Inflammatory macrophage treated with lipopolysaccharide for 1 hour (primary cell): ENCODE data around the gene PDPK1.
A peak's percentile ranks its signal among the peaks of the same experiment; 100 is the strongest.

Experiments
- DNase-seq, 2 donors: peaks; one replicate each; pipeline ENCODE4 v3.0.0-alpha.2; 2020 to 2022

PDPK1 gene

DNA sequence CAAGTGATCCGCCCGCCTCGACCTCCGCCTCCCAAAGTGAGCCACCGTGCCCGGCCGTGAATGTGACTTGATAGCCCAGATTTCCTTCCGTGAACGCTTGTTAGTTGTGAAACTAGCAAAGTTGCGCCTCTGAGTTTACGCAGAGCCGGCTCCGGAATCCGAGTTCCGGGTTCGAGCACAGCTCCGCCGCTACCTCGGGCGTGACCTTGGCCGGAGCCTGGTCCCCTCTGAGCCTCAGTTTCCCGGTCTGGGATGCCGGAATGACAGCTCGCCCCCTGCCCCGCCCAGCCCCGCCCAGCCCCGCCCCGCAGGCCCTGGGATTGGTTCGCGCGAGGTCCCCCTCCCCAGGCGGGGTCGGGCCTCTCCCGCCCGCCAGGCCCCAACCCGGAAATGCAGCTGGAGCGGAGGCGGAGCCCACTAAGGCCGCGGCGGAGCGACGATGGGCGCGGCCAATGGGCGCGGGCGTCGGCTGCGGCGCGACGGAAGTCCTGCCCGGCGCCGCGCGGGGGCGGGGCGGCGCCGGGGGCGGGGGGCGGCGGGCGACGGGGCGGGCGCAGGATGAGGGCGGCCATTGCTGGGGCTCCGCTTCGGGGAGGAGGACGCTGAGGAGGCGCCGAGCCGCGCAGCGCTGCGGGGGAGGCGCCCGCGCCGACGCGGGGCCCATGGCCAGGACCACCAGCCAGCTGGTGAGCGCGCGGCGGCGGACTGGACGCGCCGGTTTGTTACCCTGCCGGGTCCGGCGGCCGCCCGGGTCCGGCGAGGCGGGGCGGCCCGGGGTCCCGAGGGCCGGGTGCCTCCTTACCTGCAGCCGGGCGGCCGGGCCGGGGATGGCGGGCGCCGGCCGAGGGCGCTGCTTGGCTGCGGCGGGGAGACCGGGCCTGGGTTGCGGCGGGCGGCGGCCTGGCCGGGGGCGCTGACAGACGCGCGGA is at the start of gene PDPK1:
Gene PDPK1 (plus strand): TSS at position 571 of the 929 bp plus-strand sequence. CDS start 92 bp downstream, at position 663.
- DNase-seq, result peak; percentile 96

DNA sequence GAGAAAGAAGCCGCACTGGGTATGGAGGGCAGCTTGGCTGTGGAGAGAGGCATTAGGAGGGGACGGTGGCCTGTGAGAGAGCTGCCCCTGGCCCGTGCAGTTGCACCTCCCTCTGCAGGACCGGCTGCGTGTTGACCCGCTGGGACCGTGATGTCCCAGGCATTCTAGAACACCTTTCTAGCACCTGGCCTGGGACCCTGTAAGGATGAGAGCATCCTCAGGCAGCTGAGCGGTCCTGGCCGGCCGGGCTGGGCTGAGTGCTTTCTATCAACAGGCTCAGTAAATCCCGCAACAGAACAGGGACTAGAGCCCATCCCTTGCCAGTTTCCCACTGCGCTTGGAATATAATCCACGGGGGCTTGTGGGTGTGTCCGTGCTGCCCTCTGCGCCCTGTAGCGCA is 48.2 kb upstream of the PDPK1 start:
- no peak for DNase-seq

DNA sequence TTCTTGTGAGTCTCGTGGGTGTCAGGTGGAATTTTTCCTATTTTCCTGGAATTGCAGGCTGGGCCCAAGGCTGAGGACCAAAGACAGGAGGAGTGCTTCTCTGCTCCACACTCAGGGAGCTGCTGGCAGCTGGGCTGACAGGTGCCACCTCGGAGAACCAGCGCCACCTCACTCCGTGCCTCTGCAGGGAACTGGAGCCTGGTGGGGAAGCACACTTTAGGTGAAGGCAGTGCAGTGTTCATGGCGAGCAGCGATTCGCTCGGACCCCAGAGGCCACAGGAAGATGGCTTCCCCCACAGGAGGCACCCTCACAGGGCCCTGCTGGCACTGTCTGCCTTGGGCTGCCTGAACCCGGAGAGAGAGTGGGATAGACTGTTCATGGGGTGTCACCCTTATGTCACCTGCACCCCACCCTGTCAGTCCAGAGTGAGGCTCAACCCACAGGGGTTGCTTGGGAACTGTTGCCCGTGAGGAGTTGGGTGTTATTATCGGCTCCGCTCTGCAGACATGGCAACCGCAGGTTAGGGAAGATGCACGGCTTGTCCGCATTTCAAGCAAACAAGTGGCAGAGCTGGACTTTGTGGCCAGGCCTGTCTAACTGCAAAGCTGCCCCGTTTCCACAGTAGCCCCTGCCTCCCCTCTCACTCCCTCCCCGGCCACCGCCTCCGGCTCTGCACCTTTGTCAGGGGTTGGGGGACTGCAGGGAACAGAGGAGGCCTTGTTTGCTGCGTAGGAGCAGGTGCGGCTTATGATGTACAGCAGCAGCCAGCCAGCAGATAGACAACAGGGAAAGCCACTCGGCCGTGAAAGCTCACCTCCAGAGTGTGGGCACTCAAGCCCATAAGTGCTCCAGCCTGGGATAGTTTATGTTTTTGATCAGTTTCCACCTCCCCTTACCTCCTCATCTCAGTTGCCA is 47.4 kb upstream of the PDPK1 start:
- DNase-seq, result no peak

DNA sequence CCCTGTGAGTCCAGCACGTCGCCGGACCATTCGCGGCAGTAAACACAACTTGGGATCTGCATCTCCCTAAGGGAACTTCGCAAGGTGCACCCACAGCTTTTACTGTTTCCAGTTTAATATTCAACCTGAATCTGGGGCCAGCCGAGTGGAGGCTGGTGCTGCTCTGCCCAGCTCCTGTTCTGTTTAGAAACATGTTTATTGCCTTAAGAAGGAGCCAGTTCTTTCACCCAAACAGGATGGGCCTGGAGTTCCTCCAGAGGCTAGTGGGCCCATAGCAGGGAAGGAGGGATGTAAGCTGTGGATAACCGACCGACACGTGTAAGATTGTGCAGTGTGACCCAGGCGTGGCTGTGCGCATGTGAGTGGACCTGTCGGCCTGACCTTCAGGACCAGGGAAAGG is 45.5 kb upstream of the PDPK1 start:
- DNase-seq, result no peak

DNA sequence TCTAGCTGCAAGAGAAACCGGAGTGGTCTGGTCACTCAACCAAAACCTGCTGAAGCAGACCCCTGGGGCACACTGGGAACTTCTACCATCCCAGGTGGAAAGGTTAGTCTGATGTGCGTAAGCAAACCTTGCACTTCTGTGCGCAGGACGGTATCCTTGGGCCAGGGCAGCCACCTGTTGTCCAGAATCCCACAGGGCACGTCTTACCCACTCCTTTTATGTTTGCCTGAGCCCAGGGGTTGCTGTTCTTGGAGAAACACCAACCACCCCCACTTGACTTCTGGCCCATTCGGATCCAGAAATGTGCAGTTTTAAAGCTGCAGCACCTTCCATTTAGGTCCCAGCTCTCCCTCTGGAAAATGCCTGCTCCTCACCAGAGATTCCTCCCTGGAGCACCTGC is 44.2 kb upstream of the PDPK1 start:
- no peak for DNase-seq

DNA sequence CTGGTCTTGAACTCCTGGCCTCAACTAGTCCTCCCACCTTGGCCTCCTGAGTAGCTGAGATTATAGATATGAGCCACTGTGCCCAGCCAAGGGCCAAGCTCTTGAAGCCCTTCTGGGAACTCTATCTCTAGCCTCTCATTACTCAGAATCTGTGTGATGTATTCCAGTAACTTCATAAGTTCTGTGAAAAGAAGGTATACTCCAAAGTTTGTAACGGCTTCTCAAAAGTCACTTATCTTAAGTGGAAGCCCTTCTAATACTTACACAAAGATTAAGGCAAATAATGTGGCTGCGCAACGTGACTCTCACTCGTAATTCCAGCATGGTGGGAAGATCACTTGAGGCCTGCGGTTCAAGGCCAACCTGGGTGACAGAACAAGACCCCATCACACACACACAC is 43.2 kb upstream of the PDPK1 start:
- no peak for DNase-seq

DNA sequence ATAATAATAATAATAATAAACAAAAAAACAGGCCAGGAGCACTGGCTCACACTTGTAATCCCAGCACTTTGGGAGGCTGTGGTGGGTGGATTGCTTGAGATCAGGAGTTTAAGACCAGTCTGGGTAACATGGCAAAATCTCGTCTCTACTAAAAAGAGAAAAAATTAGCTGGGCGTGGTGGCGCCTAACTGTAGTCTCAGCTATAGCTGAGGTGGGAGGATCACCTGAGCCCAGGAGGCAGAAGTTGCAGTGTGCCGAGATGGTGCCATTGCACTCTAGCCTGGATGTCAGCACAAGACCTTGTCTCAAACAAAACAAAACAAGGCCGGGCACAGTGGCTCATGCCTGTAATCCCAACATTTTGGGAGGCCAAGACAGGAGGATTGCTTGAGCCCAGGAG is 42.8 kb upstream of the PDPK1 start:
- no peak for DNase-seq

DNA sequence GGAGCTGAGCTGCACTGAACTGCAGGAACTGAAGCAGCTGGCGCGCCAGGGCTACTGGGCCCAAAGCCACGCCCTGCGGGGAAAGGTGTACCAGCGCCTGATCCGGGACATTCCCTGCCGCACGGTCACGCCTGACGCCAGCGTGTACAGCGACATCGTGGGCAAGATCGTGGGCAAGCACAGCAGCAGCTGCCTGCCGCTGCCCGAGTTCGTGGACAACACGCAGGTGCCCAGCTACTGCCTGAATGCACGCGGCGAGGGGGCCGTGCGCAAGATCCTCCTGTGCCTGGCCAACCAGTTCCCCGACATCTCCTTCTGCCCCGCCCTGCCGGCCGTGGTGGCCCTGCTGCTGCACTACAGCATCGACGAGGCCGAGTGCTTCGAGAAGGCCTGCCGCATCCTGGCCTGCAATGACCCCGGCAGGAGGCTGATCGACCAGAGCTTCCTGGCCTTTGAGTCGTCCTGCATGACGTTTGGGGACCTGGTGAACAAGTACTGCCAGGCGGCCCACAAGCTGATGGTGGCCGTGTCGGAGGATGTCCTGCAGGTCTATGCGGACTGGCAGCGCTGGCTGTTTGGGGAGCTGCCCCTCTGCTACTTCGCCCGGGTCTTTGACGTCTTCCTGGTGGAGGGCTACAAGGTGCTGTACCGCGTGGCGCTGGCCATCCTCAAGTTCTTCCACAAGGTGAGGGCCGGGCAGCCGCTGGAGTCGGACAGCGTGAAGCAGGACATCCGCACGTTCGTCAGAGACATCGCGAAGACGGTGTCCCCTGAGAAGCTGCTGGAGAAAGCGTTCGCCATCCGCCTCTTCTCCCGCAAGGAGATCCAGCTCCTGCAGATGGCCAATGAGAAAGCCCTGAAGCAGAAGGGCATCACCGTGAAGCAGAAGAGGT is 41.4 kb upstream of the PDPK1 start:
- DNase-seq, result no peak

DNA sequence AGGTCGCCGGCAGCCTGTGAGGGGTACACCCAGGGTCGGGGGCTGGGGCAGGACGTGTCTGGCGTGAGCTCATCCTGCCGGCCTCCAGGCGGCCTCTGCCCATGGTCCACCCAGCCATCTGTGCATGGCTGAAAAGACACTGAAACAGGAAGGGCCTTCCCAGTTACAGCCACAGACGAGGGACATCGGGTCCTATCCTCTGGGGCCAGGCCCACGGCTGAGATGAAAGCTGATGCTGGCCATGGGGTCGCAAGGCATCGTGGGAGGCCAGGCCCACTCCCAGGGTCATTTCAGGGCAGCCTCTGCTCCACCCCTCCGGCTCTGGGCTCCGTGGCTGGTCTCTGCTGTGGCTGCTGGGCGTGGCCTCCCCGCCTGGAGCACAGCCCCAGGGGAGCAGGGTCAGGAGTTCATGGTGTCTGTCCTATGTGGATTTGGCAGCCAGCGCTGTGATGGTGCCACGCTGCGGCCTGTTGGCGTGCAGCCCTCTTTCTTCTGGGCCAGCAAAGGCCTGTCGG is 40.6 kb upstream of the PDPK1 start:
- DNase-seq, result no peak

DNA sequence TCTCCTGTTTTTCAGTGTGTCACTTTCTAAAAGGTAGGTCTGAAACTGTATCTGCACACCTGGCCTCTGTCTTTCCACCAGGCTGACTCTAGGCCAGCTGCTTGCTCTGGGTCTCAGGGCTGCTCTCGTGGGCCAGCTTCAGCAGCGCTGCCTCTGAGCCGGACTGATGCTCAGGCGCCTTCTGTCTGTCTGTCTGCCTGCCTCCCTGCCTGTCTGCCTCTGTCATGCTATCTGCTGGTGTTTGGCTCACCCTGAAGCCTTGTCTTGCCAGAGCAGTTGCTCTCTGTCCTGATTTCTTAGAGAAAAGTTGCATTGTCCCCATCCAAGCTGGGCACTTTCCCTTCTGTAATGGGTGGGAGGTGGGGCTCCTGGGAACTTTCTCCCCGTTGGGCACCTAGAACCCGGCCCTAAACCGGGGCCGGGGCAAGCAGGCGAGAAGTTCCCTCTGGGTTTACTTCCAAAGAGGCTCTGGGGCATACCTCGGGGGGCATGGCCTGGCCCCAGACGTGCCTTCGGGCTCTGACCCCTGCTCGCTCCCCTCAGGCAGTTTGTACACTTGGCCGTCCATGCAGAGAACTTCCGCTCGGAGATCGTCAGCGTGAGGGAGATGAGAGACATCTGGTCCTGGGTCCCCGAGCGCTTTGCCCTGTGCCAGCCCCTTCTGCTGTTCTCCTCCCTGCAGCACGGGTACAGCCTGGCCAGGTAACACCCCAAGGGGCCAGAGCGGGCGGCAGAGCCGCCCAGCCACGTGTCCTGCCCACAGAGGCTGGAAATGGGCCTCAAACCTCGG is 39.9 kb upstream of the PDPK1 start:
- DNase-seq, result no peak

DNA sequence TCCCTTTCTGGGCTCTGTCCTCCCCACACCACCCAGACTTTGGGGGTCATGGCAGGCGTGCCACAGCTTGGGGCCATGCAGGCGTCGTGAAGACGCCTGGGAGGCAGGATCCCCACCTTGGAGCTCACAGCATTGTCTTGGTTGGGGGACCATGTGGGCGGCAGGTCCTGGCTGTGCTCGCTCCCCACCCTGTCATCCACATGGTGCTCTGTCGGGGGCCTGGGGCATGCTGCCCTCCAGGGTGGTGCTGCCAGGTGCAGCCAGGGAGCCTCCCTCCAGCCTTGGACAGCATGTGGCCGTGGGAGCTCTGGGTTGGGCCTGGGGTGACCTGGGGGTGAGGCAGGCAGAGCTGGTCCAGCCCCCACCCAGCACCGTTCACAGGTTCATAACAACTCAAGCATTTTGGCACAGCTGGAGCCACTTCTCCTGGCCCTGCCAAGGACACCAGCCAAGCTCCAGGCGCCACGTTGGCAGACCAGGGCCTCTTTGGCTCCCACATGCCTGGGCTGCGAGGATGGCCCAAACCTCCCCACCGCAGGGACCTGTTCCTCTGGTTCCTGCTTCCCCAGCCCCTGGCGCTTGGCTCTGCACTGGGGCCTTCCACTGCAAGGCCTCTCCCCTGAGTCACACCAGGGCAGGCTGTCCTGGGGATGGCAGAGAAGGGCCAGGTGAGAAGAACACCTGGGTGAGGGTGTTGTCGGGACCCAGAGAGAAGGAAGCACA is 39.1 kb upstream of the PDPK1 start:
- DNase-seq, result no peak

DNA sequence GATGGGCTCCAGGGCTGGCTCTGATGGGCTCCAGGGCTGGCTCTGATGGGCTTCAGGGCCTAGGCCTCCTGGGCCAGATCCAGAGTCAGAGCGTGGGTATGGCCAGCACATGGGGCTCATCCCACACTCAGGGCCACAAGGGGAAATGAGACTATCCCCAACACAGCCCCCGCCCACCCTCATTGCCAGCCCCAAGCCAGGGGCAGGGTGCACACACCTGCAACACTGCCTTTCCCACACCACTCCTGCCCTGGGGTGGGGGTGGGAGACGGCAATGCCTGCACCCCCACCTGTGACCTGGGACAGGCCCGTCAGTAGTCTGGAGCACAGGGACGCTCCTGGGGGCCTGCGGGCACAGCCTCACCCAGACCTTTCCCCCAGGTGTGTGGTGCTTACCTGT is 38.4 kb upstream of the PDPK1 start:
- no peak for DNase-seq

DNA sequence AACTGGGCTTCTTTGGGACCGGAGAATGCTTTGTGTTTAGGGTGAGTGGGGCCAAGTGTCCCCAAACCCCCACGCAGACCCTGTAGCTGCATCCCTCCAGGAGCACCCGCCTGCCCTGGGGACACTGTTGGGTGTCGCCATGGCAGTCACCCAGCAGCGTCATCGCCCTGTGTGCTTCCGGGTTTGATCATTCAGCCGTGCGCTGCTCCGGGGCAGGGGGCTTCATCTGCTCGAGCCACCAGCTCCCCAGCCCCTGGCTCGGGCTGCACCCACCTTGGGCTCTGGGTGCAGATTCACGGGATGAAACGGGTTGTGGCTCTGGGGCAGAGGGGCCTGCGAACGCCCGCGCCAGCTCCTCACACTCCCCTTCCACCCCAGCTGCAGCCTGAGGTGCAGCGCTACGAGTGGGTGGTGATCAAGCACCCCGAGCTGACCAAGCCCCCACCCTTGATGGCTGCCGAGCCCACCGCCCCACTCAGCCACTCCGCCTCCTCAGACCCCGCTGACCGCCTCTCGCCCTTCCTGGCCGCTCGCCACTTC is 37.9 kb upstream of the PDPK1 start:
- DNase-seq, result no peak

DNA sequence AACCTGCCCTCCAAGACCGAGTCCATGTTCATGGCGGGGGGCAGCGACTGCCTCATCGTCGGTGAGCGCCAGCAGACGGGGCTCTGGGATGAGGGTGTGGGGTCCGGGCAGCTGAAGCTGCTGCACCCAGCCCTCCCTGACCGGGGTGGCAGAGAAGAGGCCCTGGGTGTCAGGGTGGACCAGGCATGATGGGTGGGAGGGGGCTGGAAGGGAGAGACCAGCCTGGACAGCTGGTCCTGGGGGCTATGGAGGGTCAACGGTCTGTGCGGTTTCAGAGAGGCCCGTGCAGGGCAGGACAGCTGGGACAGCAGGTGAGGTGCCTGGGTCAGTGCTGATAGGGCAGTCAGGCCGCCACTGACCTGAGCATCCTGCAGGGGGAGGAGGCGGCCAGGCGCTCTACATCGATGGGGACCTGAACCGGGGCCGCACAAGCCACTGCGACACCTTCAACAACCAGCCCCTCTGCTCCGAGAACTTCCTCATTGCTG is 37.3 kb upstream of the PDPK1 start:
- no peak for DNase-seq

DNA sequence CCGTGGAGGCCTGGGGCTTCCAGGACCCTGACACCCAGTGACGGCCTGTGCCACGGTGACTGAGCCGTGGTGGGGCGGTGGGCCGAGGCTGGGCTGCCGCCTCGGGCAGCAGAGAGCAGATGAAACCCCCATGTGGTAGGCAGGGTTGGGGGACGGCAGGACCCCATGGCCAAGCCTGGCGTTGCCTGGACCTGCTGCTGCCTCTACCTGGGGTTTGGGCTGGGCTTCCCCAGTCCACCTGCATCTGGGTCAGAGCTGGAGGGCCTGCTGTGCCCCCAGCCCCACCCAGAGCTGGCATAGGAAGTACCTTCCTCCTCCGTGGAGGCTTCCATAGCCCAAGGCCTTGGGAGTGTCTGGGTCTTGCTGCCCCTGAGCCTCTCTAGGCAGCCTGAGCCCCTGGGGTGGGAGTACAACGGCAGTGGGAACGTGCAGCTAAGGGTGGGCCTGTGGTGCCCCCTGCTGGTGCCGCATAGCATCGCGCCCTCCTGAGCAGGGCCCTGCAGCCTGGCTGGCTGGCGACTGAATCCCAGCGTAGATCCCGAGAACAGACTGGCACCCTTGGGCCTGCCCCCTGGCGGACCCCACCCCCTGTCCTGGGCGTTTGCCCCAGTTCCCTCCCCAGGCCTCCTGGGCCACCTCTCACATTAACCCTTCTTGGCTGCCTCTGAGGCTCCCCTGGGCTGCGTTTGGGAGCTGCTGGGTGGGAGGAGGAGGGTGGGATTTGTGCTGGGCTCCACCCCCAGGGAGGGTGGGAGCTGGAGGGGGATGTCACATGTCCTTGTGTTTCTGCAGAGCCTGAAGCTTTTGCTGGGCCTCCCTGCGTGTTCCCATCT is 36.7 kb upstream of the PDPK1 start:
- DNase-seq, result peak; percentile 66 to 92

DNA sequence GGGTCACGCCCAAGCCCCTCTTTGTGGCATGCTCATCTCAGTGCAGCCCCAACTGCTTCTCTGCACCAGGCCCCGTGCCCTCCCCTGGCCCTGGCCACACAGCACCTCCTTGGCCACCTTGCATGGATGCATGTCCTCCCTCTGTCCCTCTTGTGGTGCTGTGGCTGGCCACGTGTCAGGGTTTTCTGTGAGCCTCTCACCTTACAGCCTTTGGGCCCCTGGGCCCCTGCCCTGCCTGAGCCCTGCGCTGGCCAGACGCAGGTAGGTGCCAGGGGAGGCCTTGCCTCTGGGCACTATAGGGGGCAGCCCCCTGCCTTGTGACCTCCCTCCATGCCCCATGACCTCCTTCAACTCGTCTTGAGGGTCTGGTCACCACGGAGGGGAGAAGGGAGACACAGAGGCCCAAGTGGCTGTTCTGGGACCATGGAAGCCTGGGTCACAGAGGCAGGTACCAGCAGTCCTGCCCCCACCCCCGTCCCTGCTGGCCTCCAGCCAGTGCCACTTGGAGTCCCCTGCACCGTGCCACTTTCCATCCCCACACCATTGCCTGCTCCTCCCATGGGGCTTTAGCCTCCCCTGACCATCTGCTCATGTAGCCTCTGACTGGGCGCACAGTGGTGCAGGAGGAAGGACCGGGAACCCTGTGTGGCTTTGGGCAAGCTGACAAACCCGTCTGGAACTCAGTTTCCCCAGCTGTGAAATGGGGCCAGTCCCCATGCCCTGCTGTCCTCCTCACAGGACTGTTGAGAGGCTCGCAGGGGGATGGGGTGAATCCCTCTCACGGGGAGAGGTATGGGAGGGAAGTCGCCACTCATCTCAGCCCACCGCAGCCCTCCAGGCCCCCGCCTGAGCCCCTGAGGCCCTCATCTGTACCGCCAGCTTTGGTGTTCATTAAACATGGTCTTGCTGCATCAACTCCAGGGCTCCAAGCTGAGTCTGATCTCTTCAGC is 35.6 kb upstream of the PDPK1 start:
- no peak for DNase-seq

DNA sequence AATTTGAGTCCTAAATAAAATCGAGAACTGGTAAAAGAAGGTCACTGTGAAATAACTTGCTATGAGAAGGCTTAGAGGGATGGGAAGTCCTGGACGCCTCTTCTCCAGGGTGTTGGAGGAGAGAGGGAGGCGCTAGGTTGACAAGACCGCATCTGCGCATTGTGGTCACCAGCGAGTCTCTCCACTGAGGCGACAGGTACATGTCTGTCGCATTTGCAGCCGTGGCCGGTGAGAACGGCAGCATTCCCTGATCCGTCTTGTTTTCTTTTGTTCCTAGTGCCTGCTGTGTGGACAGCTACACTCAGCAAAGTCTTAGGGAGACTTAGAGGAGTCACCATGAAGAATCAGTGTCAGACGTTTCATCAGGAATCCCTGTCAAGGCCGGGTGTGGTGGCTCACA is 32.1 kb upstream of the PDPK1 start:
- DNase-seq, result no peak

DNA sequence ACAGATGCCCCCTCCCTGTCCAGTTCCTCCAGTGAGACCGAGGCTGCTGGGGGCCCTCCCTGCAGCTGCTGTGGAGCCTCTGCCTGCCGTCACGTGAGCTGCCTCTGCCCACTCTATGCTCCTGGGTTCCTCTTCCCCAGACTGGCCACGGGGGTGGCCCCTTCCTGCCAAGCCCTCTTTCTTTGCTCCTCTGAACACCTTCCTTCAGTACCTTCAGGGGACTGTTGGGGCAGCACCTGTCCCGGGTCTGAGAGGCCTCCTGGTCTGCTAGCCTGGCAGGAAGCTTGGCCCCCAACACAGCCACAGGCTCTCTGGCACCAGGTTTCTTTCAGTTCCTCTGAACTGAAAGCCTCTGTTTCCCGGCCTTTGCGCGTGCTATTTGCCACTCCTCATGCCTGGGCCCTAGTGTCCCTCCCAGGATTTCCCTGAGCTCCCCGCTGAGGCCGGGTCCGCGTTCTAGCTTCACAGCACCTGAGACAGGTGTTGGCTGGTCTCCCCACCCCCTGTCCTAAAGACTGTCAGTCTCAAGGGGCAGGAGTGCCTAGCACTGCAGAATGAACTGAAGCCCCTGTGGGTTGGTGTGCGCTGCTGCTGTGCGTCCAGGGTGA is 30.7 kb upstream of the PDPK1 start:
- peak; percentile 61 to 63 for DNase-seq
